ENCODE data around the gene MYT1.
"Not testable (repeated sequence)": the region's sequence is repeated elsewhere in the genome, so short reads cannot be mapped to it uniquely, and the experiment has no call there.

MYT1 gene

GRCh38 chr20:64177787-64178186, 13.5 kb downstream of the MYT1 start:
- no peak for DNase-seq
- no peak for TF ChIP-seq POLR2A (IDR thresholded peaks at IDR 0.05; ENCODE audit: low read length)
- TF ChIP-seq GATA1 (IDR thresholded peaks at IDR 0.05; ENCODE audit: low read depth, low read length) = no peak

- DNase-seq = not testable (repeated sequence)
These were observed 14.7 kb downstream of the MYT1 start for GRCh38 chr20:64178925-64179324.

- TF ChIP-seq POLR2A (IDR thresholded peaks at IDR 0.05; ENCODE audit: low read length) (no peak), GATA1 (IDR thresholded peaks at IDR 0.05; ENCODE audit: low read depth, low read length) (no peak)
- DNase-seq = no peak
These were observed 15.6 kb downstream of the MYT1 start for GRCh38 chr20:64179805-64180204.

GRCh38 chr20:64180673-64181072, 16.4 kb downstream of the MYT1 start:
- DNase-seq = no peak
- no peak for TF ChIP-seq GATA1 (IDR thresholded peaks at IDR 0.05; ENCODE audit: low read depth, low read length)
- TF ChIP-seq POLR2A (IDR thresholded peaks at IDR 0.05; ENCODE audit: low read length) = no peak

GRCh38 chr20:64181391-64181790, 17.1 kb downstream of the MYT1 start:
- DNase-seq = no peak
- no peak for TF ChIP-seq GATA1 (IDR thresholded peaks at IDR 0.05; ENCODE audit: low read depth, low read length)
- no peak for TF ChIP-seq POLR2A (IDR thresholded peaks at IDR 0.05; ENCODE audit: low read length)

DNA sequence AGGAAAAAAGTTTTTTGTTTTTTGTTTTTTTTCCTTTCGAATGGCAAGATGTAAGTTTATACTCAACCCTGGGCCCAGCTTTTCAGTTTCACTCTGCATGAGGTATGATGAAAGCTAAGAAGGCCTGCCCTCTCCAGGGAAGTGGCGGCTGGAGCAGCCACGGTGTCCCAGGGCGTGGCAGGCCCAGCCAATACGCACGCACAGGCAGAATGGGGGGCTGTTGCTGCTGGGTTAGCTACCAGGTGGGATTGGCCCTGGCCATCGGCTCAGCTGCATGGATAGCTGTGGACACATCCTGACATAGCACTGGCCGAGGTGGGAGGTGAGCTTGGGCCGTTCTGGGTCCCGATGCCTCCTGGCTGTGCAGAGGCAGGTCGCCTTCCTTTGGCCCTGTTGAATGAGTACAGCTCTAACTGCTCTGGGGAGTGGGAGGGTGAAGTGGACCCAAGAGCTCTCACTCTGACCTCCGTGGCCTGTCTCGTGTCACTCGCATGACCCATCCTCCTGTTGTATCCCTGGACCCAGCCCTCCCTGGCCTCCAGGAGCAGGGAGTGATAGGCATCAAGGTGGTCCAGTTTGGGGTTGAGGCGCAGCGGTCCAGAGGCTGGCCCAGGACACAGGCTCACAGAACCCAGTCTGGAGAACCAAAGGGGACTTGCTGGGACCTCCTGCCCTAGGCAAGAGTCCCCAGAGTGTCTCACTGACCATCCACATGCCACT, 18.1 kb downstream of the MYT1 start:
- no peak for TF ChIP-seq GATA1 (IDR thresholded peaks at IDR 0.05; ENCODE audit: low read depth, low read length)
- TF ChIP-seq POLR2A (IDR thresholded peaks at IDR 0.05; ENCODE audit: low read length) = no peak
- DNase-seq = no peak

GRCh38 chr20:64183313-64183712, 19.1 kb downstream of the MYT1 start:
- no peak for DNase-seq
- TF ChIP-seq GATA1 (IDR thresholded peaks at IDR 0.05; ENCODE audit: low read depth, low read length) = no peak
- TF ChIP-seq POLR2A (IDR thresholded peaks at IDR 0.05; ENCODE audit: low read length) = no peak

- no peak for DNase-seq
- no peak for TF ChIP-seq POLR2A (IDR thresholded peaks at IDR 0.05; ENCODE audit: low read length)
- no peak for TF ChIP-seq GATA1 (IDR thresholded peaks at IDR 0.05; ENCODE audit: low read depth, low read length)
These were observed 20.5 kb downstream of the MYT1 start for GRCh38 chr20:64184795-64185194.

- no peak for DNase-seq
- TF ChIP-seq GATA1 (IDR thresholded peaks at IDR 0.05; ENCODE audit: low read depth, low read length) = no peak
- TF ChIP-seq POLR2A (IDR thresholded peaks at IDR 0.05; ENCODE audit: low read length) = no peak
These were observed 21.1 kb downstream of the MYT1 start for GRCh38 chr20:64185276-64185900.

DNA sequence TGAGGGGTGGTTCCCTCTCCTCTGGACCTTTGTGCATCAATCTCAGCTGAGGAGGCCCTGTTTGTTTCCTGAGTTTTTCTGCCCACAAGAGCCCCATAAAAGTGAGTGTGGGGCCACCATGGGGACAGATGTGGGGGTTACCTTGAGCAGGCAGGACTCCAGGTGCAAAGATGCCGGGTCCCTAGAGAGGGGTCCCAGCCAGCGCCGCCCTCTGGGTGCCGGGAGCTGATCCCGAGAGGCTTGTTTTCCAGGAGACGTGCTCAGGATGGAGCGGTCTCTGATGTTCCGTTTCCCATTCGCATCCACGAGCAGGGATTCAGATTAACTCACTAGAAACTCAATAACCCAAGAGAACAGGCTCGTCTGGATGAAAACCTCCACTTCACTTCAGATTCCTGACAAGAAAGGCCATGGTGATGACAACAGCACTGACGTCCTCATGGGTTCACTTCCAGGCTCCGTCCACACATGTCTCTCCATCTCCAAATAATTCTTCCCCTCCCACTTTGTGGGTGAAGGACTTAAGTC, 21.9 kb downstream of the MYT1 start:
- DNase-seq = no peak
- TF ChIP-seq GATA1 (IDR thresholded peaks at IDR 0.05; ENCODE audit: low read depth, low read length) = no peak
- TF ChIP-seq POLR2A (IDR thresholded peaks at IDR 0.05; ENCODE audit: low read length) = no peak

DNA sequence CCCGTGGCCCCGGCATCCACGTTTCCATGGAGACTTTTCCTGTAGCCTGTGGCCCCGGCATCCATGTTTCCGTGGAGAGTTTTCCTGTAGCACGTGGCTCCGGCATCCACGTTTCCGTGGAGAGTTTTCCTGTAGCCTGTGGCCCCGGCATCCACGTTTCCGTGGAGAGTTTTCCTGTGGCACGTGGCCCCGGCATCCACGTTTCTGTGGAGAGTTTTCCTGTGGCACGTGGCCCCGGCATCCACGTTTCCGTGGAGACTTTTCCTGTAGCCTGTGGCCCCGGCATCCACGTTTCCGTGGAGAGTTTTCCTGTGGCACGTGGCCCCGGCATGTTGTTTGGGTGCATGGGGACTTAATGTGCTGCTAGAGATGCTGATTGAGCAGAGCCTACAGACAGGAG, 23.0 kb downstream of the MYT1 start:
- peak in 1 of 2 experiments; percentile 43 for DNase-seq

DNA sequence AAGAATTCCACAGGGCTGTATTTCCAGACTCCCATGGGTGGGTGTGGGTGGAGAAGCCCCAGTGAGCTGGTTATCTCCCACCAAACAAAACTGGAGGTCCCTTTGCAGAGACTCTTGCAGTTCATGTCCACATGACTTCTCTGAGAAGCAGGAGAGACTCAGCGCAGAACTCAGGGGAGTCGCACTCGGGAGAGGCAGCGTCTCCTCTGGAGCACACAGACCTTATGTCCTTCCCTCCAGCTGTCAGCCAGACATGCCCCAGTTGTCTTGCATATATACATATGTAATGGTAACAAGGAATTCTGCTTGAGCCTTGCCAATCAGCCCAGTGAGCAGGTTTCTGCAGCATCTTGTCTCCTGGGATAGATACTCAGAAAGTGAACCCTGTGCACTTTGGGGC, 23.8 kb downstream of the MYT1 start:
- TF ChIP-seq GATA1 (IDR thresholded peaks at IDR 0.05; ENCODE audit: low read depth, low read length) = no peak
- TF ChIP-seq POLR2A (IDR thresholded peaks at IDR 0.05; ENCODE audit: low read length) = no peak
- DNase-seq = no peak

- TF ChIP-seq GATA1 (IDR thresholded peaks at IDR 0.05; ENCODE audit: low read depth, low read length) = no peak
- DNase-seq = no peak
These were observed 24.7 kb downstream of the MYT1 start for GRCh38 chr20:64188682-64189529.

GRCh38 chr20:64189530-64189966, 25.3 kb downstream of the MYT1 start:
- TF ChIP-seq GATA1 (IDR thresholded peaks at IDR 0.05; ENCODE audit: low read depth, low read length) (no peak), POLR2A (IDR thresholded peaks at IDR 0.05; ENCODE audit: low read length) (no peak)
- no peak for DNase-seq

Data from erythroblast (primary cell).